Left ventricle myocardium inferior (tissue), 1 donor: ENCODE data around the gene RBM38. TPM values are rescaled to one million over a fixed set of nuclear protein-coding genes. Genes with fewer than 3 reads are reported as not detected.

Experiments used
- DNase-seq: peaks from one replicate; pipeline ENCODE4 v3.0.0-alpha.2; 2020
- H3K27ac ChIP-seq: fragments of 200-600 bp; replicated peaks from 2 replicates; pipeline ENCODE4 v1.8.0; 2021
- H3K27me3 ChIP-seq: fragments of 200-600 bp; 2 replicates; pipeline ENCODE4 v1.8.0; 2021; ENCODE audit warnings: low read depth
- H3K36me3 ChIP-seq: fragments of 200-600 bp; 2 replicates; pipeline ENCODE4 v1.8.0; 2021
- H3K4me1 ChIP-seq: fragments of 200-600 bp; 2 replicates; pipeline ENCODE4 v1.8.0; 2021
- H3K4me3 ChIP-seq: fragments of 200-600 bp; 2 replicates; pipeline ENCODE4 v1.8.0; 2021; ENCODE audit warnings: mild to moderate bottlenecking, moderate library complexity
- H3K9me3 ChIP-seq: fragments of 200-600 bp; replicated peaks from 2 replicates; pipeline ENCODE4 v1.8.0; 2021
- intact Hi-C: fragments of 100-400 bp; cut with micrococcal nuclease; formaldehyde crosslinking; loops from one replicate; pipeline ENCODE4 v1.11.0; 2022
- total RNA-seq: library from RNA; stranded (reverse); fragmentation: NEBNext Ultra II Directional; extraction: Animal tissue kit (Norgen Biotek cat#: 25700); gene quantifications from one replicate; pipeline ENCODE4 v1.2.1, GENCODE V29; 2021
- TF ChIP-seq, protein P1 (sequence below): fragments of 200-600 bp; IDR thresholded peaks from 2 replicates; pipeline ENCODE4 v1.8.0; 2021; ENCODE audit warnings: antibody characterized with exemption, mild to moderate bottlenecking, borderline replicate concordance
- donor health status: DM: no; HTN: yes; CAD: no; lungs with severe emphysema.

RBM38 gene
- total RNA-seq, 1 donor from 2014 or later = 75.5 TPM

- intact Hi-C loops = no loop called here
- Histone ChIP-seq H3K4me1 (peaks cover 81% of the 10 kb centered on the region), H3K4me3 (no peak overlapping the region), H3K9me3 (no peaks in the 10 kb centered on the region), H3K27me3 (no peaks in the 10 kb centered on the region), H3K36me3 (peaks cover 66% of the 10 kb centered on the region), H3K27ac (no peak overlapping the region)
- no peak for DNase-seq
- TF ChIP-seq, protein P1, sequence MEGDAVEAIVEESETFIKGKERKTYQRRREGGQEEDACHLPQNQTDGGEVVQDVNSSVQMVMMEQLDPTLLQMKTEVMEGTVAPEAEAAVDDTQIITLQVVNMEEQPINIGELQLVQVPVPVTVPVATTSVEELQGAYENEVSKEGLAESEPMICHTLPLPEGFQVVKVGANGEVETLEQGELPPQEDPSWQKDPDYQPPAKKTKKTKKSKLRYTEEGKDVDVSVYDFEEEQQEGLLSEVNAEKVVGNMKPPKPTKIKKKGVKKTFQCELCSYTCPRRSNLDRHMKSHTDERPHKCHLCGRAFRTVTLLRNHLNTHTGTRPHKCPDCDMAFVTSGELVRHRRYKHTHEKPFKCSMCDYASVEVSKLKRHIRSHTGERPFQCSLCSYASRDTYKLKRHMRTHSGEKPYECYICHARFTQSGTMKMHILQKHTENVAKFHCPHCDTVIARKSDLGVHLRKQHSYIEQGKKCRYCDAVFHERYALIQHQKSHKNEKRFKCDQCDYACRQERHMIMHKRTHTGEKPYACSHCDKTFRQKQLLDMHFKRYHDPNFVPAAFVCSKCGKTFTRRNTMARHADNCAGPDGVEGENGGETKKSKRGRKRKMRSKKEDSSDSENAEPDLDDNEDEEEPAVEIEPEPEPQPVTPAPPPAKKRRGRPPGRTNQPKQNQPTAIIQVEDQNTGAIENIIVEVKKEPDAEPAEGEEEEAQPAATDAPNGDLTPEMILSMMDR = no peak
Measured at GRCh38 chr20:57402206-57403125, 11.3 kb downstream of the RBM38 start.

DNA sequence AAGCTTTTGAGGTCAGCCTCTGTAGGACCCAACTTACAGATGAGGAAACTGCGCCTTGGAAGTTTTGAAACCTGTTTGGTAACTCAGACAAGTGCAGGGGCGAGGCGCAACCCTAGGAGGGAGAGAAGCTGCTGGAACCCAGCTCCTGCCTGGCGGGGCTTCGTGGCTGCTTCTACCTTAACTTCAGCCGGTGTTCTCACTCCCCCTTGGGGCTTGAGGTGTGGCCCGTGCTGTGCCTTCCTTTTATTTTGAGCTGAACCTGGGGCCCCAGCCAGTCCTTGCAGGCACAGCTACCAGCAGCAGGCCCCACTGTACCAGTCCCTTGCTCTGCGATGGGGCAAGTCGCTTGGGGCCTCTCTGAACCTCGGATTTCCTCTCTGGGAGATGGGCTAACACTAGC is 12.0 kb downstream of the RBM38 start:
- Histone ChIP-seq H3K27ac (no peak overlapping the region), H3K9me3 (no peaks in the 10 kb centered on the region), H3K4me3 (no peak overlapping the region), H3K27me3 (no peaks in the 10 kb centered on the region), H3K36me3 (peaks cover 72% of the 10 kb centered on the region), H3K4me1 (peaks cover 81% of the 10 kb centered on the region)
- intact Hi-C loops = no loop called here
- no peak for DNase-seq
- TF ChIP-seq, protein P1 = no peak

- TF ChIP-seq, protein P1 = no peak
- Histone ChIP-seq H3K27me3 (no peaks in the 10 kb centered on the region), H3K36me3 (peaks cover 80% of the 10 kb centered on the region), H3K27ac (no peak overlapping the region), H3K9me3 (no peaks in the 10 kb centered on the region), H3K4me1 (peaks cover 81% of the 10 kb centered on the region), H3K4me3 (no peak overlapping the region)
- DNase-seq = no peak
- intact Hi-C loops = no loop called here
Measured at GRCh38 chr20:57404006-57404405, 12.8 kb downstream of the RBM38 start.

GRCh38 chr20:57404419-57405072 is 13.3 kb downstream of the RBM38 start:
- no peak for DNase-seq
- H3K4me1 ChIP-seq = peaks cover 81% of the 10 kb centered on the region
- H3K27ac ChIP-seq = no peak overlapping the region
- H3K27me3 ChIP-seq = no peaks in the 10 kb centered on the region
- peaks cover 86% of the 10 kb centered on the region for H3K36me3 ChIP-seq
- intact Hi-C loops = no loop called here
- no peak overlapping the region for H3K4me3 ChIP-seq
- H3K9me3 ChIP-seq = no peaks in the 10 kb centered on the region
- TF ChIP-seq, protein P1 = no peak

DNA sequence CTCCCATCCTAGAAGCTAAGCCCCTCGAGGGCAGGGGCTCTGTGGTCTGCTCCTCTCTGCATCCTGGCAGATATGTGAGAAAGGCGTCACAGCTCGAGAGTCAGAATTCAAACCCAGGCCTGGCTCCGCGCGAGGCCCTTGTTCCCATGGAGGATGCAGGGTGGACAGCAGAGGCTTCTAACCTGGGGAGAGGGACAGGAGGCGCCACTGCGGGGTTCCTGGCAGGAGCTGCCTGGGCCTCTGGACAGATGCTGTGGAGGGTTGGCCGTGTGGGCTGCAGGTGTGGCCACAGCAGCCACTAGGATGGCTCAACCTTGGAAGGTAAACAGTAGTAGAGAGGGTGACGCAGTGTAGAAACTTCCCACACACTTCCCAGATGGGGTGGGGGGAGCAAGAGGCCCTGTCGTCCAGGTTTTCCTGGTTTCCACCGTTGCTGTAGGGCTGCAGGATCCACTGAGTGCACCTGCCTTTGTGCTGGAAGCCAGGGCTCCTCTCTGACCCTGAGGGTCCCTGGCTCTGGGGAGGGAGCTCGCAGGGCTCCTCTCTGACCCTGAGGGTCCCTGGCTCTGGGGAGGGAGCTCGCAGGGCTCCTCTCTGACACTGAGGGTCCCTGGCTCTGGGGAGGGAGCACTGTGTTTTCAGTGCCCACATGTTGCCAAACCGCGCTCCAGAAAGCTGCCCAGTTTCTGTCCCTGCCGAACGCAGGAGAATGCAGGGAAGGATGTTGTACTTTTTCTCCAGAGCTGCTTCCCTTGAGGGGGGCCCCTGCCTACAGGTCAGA is 14.2 kb downstream of the RBM38 start:
- H3K4me1 ChIP-seq = peaks cover 81% of the 10 kb centered on the region
- intact Hi-C loops = no loop called here
- H3K4me3 ChIP-seq = no peak overlapping the region
- no peaks in the 10 kb centered on the region for H3K9me3 ChIP-seq
- peaks cover 81% of the 10 kb centered on the region for H3K36me3 ChIP-seq
- no peak overlapping the region for H3K27ac ChIP-seq
- TF ChIP-seq, protein P1 = no peak
- no peak for DNase-seq
- no peaks in the 10 kb centered on the region for H3K27me3 ChIP-seq
